Activated CD4-positive, alpha-beta T cell treated with anti-CD3 and anti-CD28 coated beads, Interleukin-2, amount 50 U/mL, for 16 hours (primary cell): ENCODE results near the gene IL36RN.

Experiments
- DNase-seq: peaks from one replicate; pipeline ENCODE4 v3.0.0-alpha.2; 2020

Gene IL36RN

DNA sequence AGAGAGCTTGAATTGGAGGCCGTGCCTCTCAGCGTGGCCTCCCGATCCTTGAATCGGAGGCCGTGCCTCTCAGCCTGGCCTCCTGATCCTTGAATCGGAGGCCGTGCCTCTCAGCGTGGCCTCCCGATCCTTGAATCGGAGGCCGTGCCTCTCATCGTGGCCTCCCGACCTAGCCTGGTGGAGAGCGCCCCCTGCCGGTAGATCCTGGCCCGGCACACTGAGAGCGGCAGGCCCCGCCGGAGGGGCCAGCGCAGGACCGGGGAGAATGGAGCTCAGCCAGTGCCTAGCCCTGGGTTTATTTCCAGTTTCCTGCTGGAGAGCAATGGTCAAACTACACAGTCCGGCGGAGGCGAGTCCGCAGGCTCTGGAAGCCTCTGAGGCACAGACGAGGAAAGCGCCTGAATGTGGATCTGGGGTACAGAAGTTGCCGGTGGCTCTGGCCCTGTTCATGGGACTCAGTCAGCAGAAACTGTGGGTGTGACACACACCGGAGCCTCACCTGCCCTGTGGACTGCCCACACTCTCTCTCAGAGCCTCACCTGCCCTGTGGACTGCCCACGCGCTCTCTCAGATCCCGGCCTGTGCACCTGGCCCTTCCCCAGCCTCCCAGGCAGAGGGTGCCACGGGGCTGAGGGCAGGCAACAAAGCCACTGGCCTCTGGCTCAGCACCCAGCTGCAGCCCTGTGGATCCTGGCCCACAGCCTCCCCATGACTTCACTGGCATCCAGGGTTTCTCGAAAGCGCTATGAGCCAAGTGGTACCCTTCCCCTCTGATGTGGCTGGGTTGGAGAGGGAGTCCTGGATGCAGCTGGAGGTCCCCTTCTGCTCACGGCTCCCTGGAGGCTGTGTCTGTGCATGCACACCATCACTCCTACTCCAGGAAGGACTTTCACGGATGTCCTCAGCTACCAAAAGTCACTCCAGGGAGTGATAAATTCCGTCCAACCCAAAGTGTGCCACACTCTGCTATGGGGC is 7.8 kb upstream of the IL36RN start:
- DNase-seq, result no peak

DNA sequence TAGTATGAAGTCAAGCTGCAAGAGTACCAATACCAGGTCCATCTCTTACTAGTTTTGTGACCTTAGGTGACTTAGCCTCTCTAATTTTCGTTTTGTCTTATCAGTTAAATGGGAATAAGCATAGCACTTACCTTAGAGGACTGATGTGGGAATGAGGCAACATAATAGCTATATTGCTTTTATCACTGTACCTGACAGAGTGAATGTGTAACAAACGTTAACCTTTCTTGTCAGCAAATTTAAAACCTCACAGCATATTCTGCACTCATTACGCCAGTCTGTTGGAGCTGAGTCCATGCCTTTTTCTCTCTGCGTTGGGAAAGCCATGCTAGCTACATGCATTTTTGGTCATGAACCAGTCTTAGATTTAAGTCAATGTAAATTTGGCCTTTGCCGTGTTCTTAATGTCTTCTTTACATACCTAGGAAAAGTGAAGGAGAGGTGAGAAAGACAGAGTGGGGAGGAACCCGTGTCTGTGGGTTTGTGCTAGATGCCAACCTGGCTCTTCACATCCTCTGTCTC is 6.5 kb upstream of the IL36RN start, which contains the start of gene IL36B:
TSS of gene IL36B (minus strand) at position 472 of the 522 bp plus-strand sequence.
- no peak for DNase-seq

DNA sequence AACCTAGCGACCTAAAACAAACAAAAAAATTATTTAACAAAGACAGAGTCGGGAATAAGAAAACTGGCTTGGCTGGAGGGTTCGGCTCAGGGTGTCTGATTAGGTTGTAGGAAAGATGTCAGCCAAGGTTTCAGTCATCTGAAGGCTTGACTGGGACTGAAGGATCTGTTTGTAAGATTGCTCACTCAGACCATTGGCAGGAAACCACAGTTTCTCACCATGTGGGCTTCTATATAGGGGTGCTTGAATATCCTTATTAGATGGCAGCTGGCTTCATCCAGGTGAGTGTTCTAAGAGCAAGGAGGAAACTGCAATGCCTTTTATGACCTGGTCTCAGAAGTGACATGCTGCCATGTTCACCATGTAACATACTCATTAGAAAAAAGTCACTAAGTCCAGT is 5.3 kb upstream of the IL36RN start:
- no peak for DNase-seq

DNA sequence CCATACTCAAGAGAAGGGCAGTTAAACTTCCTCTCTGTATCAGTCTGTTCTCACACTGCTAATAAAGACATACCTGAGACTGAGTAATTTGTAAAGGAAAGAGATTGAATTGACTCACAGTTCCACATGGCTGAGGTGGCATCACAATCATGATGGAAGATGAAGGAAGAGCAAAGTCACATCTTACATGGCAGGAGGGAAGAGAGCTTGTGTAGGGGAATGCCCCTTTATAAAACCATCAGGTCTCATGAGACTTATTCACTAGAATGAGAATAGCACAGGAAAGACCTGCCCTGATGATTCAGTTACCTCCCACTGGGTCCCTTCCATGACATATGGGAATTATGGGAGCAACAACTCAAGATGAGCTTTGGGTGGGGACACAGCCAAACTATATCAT is 4.9 kb upstream of the IL36RN start:
- DNase-seq, result no peak

DNA sequence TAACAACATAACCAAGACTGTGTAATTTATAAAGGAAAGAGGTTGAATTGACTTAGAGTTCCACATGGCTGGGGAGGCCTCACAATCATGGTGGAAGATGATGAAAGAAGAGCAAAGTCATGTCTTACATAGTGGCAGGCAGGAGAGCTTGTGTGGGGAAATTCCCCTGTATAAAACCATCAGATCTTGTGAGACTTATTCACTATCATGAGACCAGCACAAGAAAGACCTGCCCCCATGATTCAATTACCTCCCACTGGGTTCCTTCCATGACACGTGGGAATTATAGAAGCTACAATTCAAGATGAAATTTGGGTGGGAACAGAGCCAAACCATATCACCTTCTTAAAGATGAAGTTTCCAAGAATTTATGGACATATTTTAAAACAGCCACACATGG is 2.5 kb upstream of the IL36RN start:
- no peak for DNase-seq

DNA sequence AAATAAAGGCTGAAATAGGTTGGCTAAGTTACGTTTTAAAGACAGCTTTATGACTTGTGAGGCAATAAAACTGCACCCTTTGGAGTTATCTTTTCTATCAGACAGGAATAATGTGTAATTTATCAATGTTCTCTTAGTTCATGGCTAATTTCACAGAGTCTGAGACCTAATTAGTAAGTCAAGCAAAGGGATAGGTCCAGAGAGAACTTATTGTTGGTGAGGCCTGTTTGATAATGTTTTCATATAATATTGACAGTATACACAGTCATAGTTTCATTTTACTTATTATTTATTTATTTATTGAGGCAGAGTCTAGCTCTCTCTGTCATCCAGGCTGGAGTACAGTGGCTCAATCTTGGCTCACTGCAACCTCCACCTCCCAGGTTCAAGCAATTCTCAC is 1.9 kb upstream of the IL36RN start:
- DNase-seq, result no peak

DNA sequence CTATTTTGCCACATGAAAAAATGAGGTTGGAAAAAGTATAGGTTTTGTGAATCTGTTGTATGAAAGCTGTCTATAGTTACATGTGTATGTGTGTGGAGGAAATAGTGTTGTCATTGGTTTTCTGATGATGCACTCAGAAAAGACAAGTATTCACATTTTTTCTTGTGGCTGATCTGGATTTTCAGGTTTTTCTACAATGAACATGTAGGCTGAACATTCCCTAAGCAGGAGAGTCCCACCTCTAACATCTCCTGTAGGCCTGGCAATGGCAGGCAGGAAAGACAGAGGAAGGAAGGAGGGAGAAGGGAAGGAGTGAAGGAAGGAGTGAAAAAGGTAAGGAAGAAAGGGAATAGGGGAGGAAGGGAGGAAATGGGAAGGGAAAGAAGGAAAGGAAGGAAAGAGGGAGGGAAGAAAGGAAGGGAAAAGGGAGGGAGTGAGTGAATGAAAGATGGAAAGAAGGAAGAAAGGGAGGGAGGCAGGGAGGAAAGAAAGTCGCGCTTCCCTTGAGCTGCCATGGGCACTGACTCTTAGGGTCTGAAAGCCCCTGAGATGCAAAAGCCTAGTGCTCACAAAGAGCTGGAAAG is 495 bp upstream of the IL36RN start:
- no peak for DNase-seq

DNA sequence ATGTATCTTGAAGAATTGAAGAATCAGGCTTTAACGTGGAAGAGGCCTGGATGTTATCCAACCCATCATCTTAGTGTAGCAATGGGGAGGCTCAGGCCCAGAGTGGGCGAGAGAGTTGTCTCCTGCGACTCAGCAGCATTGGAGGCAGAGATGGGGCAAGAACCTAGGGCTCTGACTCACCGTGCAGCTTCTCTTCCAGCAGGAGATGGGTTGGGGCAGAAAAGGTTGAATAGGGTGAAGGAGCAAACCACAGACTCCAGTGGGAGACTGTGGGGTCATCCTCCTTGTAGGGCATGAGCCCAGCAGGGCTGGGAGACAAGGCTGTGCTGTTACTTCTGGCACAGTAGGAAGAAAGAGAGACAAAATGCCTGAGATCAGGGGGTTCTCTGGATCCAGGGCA is 1.4 kb downstream of the IL36RN start:
- no peak for DNase-seq

DNA sequence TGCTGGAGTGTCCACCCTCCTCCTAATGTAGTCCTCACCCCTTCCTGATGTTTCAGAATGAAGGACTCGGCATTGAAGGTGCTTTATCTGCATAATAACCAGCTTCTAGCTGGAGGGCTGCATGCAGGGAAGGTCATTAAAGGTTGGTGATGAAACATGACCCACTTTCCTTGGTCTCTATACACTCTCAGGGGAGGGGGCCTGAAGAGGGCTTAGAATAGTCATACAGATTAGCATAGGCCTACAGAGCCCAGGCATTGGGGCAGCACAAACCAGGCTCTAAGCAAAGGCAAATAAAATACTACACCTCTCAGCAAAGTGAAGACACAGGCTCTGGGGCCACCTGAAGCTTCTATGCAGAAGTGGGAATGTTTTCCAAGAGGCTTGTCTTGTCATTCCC is 1.8 kb downstream of the IL36RN start:
- no peak for DNase-seq

DNA sequence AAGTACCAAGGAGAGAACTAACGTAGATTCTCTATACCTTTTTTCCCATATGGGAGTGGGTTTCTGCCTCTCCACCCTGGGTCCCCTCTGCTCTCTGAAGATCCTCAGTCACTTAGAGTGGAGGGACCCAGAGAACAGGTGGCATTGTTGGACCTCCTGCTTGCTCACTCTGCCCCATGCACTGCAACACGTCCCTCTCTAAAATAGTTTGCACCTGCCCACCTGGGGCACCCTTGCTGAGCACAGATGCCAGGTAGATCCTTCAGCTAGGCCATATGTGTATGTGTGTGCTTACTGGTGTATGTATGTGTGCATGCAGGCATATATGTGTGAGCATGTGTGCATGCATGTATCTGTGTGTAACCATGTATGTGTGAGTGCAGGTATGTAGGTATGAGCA is 2.2 kb downstream of the IL36RN start:
- no peak for DNase-seq

DNA sequence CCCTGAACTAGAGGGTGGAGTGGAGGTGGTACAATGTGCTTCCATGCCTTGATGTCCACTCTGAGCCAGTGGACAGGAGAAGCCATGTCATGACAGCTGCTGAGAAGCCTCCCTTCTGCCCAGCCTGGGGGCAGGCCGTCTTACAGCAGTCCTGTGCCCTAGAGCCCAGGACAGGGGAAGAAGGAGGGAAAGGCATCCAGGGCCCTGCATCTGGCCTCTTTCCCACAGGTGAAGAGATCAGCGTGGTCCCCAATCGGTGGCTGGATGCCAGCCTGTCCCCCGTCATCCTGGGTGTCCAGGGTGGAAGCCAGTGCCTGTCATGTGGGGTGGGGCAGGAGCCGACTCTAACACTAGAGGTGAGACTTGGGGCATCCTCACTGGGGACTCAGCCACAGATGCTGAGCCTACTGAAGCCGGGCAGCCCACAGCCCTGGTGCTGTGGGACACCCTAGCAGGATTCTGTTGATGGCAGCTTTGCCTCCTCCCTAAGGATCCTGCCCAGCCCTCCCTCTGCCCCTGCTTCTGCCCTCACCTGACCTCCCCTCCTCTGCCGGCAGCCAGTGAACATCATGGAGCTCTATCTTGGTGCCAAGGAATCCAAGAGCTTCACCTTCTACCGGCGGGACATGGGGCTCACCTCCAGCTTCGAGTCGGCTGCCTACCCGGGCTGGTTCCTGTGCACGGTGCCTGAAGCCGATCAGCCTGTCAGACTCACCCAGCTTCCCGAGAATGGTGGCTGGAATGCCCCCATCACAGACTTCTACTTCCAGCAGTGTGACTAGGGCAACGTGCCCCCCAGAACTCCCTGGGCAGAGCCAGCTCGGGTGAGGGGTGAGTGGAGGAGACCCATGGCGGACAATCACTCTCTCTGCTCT is 3.1 kb downstream of the IL36RN start:
- no peak for DNase-seq

DNA sequence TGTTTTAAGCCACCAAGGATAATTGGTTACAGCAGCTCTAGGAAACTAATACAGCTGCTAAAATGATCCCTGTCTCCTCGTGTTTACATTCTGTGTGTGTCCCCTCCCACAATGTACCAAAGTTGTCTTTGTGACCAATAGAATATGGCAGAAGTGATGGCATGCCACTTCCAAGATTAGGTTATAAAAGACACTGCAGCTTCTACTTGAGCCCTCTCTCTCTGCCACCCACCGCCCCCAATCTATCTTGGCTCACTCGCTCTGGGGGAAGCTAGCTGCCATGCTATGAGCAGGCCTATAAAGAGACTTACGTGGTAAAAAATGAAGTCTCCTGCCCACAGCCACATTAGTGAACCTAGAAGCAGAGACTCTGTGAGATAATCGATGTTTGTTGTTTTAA is 5.3 kb downstream of the IL36RN start:
- no peak for DNase-seq

DNA sequence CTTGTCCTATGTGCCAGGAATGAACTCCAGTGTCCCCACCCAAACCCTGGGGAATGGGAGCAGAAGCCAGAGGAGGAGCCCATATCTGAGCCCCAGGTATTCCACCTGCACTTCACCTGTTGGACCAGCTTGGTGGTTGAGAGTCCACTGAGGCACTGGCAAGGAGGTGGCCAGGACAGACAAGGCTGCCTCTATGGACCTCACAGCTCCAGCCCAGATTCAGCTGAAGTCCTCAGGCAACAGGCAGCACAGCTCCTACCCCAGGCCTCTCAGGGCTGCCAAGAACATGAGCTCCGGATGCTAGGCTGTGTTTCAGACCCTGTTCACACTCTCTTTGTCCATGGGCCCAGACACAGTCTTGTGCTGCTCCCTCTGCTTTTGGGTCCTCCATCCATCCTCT is 5.9 kb downstream of the IL36RN start:
- DNase-seq, result no peak

DNA sequence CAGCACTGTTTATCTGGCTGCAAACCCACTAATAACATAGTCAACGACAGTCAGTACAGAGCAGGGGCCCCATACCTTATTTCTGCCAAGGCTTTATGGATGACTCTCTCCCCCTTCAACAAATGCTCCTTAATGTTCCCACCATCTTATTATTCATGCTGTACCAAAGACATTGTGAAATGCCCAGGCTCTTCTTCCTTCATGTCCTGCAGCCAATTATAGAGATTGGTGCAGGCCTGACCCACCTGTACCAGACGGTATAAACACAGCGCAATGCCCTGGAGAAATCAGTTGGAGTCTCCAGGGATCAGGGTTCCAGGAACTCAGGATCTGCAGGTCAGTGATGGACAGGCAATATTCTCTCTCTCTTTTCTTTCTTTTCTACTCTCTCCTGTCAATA is 8.7 kb downstream of the IL36RN start, which contains the start of gene IL1F10:
TSS of gene IL1F10 (plus strand) at position 290 of the 400 bp plus-strand sequence. CDS start 4,769 bp downstream, outside the sequence.
- no peak for DNase-seq

DNA sequence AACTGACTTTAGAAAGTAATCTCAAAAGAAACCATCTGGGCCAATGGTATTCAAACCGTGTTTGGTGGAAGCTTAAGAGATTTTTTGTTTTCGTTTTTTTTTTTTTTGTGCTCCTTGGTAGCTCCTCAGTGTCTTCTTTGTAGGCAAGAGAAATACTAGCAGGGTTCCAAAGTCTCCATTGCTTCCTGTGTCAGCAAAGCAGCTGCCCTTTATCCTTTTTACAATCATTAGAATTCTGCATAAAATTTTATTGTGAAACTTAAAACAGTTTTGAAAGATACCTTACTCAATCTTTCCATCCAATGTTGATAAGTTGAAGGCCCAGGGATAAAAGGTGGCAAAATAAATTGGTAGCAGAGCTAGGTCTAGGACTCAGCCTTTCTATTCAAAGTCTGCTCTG is 9.3 kb downstream of the IL36RN start:
- DNase-seq, result no peak

DNA sequence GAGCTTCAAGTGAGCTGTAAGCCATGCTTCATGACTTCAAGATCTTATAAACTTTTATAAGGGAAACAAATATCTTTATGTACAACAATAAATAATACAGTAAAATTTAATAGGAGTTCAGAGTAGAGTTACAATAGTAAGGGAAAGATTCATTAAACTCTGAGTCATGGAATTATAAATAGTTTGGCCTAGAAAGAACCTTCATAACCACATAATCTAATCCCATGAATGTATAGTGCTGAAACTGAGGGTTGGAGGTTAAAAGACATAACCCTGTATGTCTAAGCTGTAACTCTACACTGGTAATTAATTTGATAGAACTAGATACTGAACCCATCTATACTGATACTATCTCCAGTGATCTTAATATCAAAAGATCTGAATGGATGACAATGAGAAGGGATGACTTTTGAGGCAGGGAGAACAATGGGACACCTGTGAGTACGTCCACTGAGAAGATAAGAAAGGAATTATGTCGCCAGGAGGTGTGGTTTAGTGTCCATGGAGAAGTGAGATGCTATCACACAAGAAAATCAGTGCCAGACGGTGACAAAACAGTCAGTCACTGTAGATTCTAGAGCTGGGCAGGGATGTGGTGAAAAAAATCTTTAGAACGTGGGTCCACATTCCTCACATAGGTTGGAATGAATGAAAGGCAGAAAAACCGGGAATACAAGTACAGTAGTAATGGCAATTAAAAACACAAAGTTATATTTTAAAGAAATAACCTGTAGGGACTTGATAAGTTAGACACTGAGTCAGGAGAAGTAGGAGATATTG is 9.9 kb downstream of the IL36RN start:
- no peak for DNase-seq

DNA sequence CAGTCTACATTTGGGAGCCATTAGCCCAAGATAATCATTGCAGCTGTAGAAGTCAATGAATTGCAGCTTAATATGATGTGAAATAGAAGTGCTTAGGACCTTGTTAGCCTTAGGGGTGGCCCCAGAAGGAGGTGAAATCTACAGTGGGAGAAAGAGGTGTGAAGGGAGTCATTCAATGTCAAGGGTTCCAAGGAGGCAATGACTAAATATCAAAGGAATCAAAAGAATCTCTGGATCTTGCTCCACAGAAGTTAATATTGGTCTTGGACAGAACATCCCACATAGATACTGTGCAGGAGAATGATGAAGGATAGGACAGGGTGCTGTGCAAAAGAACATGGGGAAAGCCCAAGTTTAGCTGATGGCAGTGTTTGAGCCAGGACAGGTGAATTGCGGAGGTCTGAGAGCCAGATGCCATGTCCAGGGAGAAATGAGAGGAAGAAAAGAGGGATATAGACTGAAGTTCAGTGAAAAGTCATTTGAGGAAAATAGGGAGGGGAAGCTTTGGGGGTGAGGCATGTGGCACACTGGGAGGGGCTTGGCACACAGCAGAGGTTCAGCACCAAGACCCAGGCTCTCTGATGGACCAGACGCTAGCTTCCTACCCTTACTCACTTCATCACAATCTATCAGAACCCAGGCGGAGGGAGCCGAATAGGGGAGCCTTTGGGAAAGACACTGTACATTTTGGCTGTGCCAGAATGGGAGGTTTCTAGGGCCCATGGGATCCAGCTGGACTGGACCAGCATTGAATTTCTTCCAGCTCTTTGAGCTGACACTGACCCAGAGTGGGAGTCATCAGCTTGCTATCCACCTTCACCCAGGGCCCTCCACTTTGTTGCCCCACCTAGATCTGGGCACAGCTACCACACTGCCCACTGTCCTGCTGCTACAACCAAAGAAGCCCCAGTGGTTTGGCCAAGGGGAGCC is 10.9 kb downstream of the IL36RN start:
- no peak for DNase-seq

DNA sequence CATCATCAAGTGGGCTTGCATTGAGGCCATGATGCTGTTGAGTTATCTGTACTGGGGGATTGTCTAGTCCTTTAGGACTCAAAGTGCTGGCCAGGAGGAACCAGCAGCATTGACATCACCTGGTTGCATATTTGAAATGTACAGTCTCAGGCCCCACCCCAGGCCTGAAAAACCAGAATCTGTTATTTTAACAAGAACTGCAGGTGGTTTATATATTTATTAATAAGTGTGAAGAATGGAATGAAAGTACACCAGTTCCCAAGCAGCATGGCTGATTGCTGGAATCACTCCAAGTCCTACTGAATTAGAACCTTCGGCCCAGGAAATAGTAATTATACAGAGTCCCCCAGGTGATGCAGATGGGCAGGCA is 11.6 kb downstream of the IL36RN start:
- no peak for DNase-seq

DNA sequence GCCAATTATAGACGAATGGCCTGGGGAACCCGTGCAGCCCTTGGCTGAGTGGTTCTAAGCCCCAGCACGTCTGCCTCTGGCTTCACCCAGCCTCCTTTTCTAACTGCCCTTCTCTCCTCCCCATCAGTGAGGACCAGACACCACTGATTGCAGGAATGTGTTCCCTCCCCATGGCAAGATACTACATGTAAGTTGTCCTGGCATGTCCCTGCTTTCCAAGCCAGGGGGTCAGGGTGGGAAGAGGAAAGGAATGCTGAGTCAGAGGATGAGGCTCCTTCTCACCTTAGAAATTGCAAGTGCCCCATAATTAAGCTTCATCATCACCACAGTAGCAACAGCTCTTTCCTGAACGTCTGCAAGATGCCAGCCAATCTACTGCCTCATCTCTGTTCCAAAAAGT is 13.6 kb downstream of the IL36RN start:
- no peak for DNase-seq

DNA sequence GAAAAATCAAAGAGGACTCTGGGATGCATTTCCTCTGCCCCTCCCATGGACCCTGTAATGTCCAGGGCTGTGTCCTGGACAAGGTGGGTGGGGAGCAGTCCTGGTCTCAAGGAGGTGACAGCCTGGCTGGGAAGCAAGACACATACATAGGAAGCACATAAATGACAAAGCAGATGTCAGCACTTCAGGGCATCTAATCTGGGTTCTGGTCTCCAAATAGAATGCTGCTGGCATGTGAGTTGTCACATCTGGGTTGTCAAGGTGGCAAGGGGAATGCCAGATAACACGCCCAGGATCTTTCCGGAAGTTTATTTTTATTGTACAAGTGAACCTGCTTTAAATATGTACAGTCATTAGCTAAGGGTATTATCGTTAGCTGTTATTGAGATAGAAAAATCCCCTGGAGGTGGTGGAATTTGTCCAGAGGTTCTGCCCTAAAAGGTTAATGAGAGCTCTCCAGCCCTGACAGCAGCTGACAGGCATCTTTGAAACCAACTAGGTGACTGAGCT is 14.4 kb downstream of the IL36RN start:
- no peak for DNase-seq

DNA sequence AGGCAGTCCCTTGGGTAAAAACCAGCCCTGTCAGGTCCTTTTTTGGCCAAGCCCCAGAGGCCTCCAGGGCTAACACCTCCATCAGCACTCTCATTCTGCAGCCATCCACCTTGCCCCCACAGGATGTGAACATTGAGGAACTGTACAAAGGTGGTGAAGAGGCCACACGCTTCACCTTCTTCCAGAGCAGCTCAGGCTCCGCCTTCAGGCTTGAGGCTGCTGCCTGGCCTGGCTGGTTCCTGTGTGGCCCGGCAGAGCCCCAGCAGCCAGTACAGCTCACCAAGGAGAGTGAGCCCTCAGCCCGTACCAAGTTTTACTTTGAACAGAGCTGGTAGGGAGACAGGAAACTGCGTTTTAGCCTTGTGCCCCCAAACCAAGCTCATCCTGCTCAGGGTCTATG is 16.0 kb downstream of the IL36RN start:
- DNase-seq, result no peak
